ENCODE data around the gene HNRNPM.
"Not testable (repeated sequence)": the region's sequence is repeated elsewhere in the genome, so short reads cannot be mapped to it uniquely, and the experiment has no call there.

HNRNPM gene

GRCh38 chr19:8506402-8506957 lies 61.7 kb downstream of the HNRNPM start:
- DNase-seq (ENCODE audit: low read depth, low spot score): no peak
- Histone ChIP-seq H3K27ac (ENCODE audit: low read length) (no peak overlapping the region), H3K9me3 (ENCODE audit: control insufficient read depth, insufficient read depth, low read length) (no peaks in the 10 kb centered on the region), H3K27me3 (ENCODE audit: control insufficient read depth, insufficient read depth, low read length) (no peaks in the 10 kb centered on the region), H3K4me3 (ENCODE audit: low read length) (peak overlapping the region; percentile 37; the same call in 1 of the 2 replicates), H3K36me3 (ENCODE audit: control insufficient read depth, insufficient read depth, low read length) (no peaks in the 10 kb centered on the region), H3K4me1 (ENCODE audit: control insufficient read depth, insufficient read depth, low read length) (0 out of 2 replicates have a peak, but pooled peaks cover 1% of the 10 kb centered on the region)
- WGBS (ENCODE audit: insufficient coverage, insufficient read length): no CpG with 5 or more reads among the region's 18 CpGs

- WGBS (ENCODE audit: insufficient coverage, insufficient read length): no CpG with 5 or more reads among the region's 52 CpGs
- no peak overlapping the region for H3K27ac ChIP-seq (ENCODE audit: low read length)
Observed at GRCh38 chr19:8510589-8511115, 65.9 kb downstream of the HNRNPM start.

GRCh38 chr19:8511573-8512101 lies 66.9 kb downstream of the HNRNPM start:
- Histone ChIP-seq H3K27ac (ENCODE audit: low read length) (no peak overlapping the region), H3K27me3 (ENCODE audit: control insufficient read depth, insufficient read depth, low read length) (no peaks in the 10 kb centered on the region), H3K4me1 (ENCODE audit: control insufficient read depth, insufficient read depth, low read length) (peaks cover 4% of the 10 kb centered on the region), H3K36me3 (ENCODE audit: control insufficient read depth, insufficient read depth, low read length) (no peaks in the 10 kb centered on the region), H3K9me3 (ENCODE audit: control insufficient read depth, insufficient read depth, low read length) (no peaks in the 10 kb centered on the region), H3K4me3 (ENCODE audit: low read length) (no peak overlapping the region)
- no CpG with 5 or more reads among the region's 45 CpGs for WGBS (ENCODE audit: insufficient coverage, insufficient read length)
- no peak for DNase-seq (ENCODE audit: low read depth, low spot score)

More at GRCh38 chr19:8510589-8511115, 65.9 kb downstream of the HNRNPM start:
- Histone ChIP-seq H3K9me3 (ENCODE audit: control insufficient read depth, insufficient read depth, low read length) (no peaks in the 10 kb centered on the region), H3K4me3 (ENCODE audit: low read length) (no peak overlapping the region), H3K36me3 (ENCODE audit: control insufficient read depth, insufficient read depth, low read length) (no peaks in the 10 kb centered on the region), H3K4me1 (ENCODE audit: control insufficient read depth, insufficient read depth, low read length) (peaks cover 5% of the 10 kb centered on the region), H3K27me3 (ENCODE audit: control insufficient read depth, insufficient read depth, low read length) (no peaks in the 10 kb centered on the region)
- DNase-seq (ENCODE audit: low read depth, low spot score): no peak

GRCh38 chr19:8512115-8512967 lies 67.6 kb downstream of the HNRNPM start:
- no CpG with 5 or more reads among the region's 22 CpGs for WGBS (ENCODE audit: insufficient coverage, insufficient read length)
- H3K9me3 ChIP-seq (ENCODE audit: control insufficient read depth, insufficient read depth, low read length): no peaks in the 10 kb centered on the region
- H3K36me3 ChIP-seq (ENCODE audit: control insufficient read depth, insufficient read depth, low read length): no peaks in the 10 kb centered on the region
- H3K4me3 ChIP-seq (ENCODE audit: low read length): no peak overlapping the region
- H3K27me3 ChIP-seq (ENCODE audit: control insufficient read depth, insufficient read depth, low read length): no peaks in the 10 kb centered on the region
- peaks cover 4% of the 10 kb centered on the region for H3K4me1 ChIP-seq (ENCODE audit: control insufficient read depth, insufficient read depth, low read length)
- DNase-seq (ENCODE audit: low read depth, low spot score): no peak
- H3K27ac ChIP-seq (ENCODE audit: low read length): no peak overlapping the region

DNA sequence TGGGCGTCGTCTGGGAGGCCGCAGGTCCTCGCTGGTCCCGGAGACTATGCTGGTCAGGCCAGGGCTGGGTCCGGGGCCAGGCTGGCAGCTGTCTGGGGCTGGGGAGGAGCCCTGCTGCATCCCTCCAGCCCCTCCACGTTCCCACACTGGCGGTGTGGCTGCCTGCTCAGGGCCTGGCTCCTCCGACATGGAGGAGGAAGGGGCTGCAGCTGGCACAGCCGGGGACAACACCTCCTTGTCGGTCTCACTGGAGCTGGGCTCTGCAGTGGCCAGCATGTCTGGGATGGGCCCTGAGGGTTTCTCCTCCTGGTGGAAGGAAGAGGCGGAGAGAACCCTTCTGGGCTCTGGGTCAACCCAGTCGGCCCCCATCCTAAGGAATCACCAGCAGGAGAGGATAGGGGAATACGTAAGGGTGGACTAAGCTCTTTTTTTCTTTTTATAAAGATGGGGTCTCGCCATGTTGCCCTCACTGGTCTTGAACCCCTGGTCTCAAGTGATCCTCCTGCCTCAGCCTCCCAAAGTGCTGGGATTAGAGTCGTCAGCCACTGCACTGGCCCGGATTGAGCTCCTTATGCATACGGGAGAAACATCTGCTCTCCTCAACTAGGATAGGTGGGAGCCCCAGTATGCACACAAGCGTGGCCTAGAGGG lies 68.4 kb downstream of the HNRNPM start:
- Histone ChIP-seq H3K4me1 (ENCODE audit: control insufficient read depth, insufficient read depth, low read length) (peaks cover 4% of the 10 kb centered on the region), H3K9me3 (ENCODE audit: control insufficient read depth, insufficient read depth, low read length) (no peaks in the 10 kb centered on the region), H3K4me3 (ENCODE audit: low read length) (peak overlapping the region; percentile 6; the same call in 1 of the 2 replicates), H3K36me3 (ENCODE audit: control insufficient read depth, insufficient read depth, low read length) (no peaks in the 10 kb centered on the region), H3K27ac (ENCODE audit: low read length) (no peak overlapping the region), H3K27me3 (ENCODE audit: control insufficient read depth, insufficient read depth, low read length) (no peaks in the 10 kb centered on the region)
- no CpG with 5 or more reads among the region's 19 CpGs for WGBS (ENCODE audit: insufficient coverage, insufficient read length)
- no peak for DNase-seq (ENCODE audit: low read depth, low spot score)

- peaks cover 4% of the 10 kb centered on the region for H3K4me1 ChIP-seq (ENCODE audit: control insufficient read depth, insufficient read depth, low read length)
- no CpG with 5 or more reads among the region's 70 CpGs for WGBS (ENCODE audit: insufficient coverage, insufficient read length)
- peak; percentile 91 for DNase-seq (ENCODE audit: low read depth, low spot score)
Observed at GRCh38 chr19:8513687-8514504, 69.1 kb downstream of the HNRNPM start, which contains the start of gene ZNF414. TSS of gene ZNF414 (minus strand) at chr19:8514167. CDS start at chr19:8514046, 121 bp downstream.

DNA sequence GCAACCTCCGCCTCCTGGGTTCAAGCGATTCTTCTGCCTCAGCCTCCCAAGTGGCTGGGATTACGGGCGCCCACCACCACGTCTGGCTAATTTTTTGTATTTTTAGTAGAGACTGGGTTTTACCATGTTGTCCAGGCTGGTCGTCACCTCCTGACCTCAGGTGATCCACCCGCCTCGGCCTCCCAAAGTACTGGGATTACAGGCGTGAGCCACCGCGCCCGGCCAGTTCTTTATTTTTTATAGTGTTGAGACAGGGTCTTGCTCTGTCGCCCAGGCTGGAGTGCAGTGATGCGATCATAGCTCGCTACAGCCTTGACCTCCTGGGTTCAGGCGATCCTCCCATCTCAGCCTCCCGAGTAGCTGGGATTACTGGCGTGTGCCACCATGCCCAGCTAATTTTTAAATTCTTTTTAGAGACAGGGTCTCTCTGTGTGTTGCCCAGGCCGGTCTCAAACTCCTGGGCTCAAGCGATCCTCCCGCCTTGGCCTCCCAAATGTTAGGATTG lies 69.8 kb downstream of the HNRNPM start:
- H3K4me3 ChIP-seq (ENCODE audit: low read length); H3K27me3 ChIP-seq (ENCODE audit: control insufficient read depth, insufficient read depth, low read length); H3K4me1 ChIP-seq (ENCODE audit: control insufficient read depth, insufficient read depth, low read length); DNase-seq (ENCODE audit: low read depth, low spot score); H3K27ac ChIP-seq (ENCODE audit: low read length); H3K36me3 ChIP-seq (ENCODE audit: control insufficient read depth, insufficient read depth, low read length); H3K9me3 ChIP-seq (ENCODE audit: control insufficient read depth, insufficient read depth, low read length): not testable (repeated sequence)
- WGBS (ENCODE audit: insufficient coverage, insufficient read length): no CpG with 5 or more reads among the region's 21 CpGs

More at GRCh38 chr19:8513687-8514504, 69.1 kb downstream of the HNRNPM start, which contains the start of gene ZNF414:
- Histone ChIP-seq H3K27me3 (ENCODE audit: control insufficient read depth, insufficient read depth, low read length) (no peaks in the 10 kb centered on the region), H3K9me3 (ENCODE audit: control insufficient read depth, insufficient read depth, low read length) (no peaks in the 10 kb centered on the region), H3K27ac (ENCODE audit: low read length) (no peak within 1 kb of the TSS), H3K36me3 (ENCODE audit: control insufficient read depth, insufficient read depth, low read length) (no peaks in the 10 kb centered on the region), H3K4me3 (ENCODE audit: low read length) (peak within 1 kb of the TSS; percentile 76)

DNA sequence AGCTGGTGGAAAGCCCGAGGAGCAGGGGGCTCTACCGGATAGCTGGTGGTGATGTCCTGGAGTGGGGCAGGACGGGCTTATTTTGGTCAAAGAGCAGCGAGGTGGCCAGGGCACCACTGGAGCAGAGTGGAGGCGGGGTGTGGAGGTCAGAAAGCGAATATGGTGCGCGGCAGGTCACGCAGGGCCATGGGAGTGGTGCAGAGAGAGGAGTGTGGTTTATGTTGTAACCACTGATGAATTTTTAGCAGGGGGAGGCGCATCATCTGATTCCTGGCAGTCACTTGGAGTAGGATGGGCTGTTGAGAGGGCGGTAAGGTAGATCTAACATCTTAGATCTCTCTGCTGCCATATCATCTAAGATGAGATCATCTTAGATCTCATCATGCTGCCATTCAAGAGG lies 70.5 kb downstream of the HNRNPM start:
- Histone ChIP-seq H3K4me3 (ENCODE audit: low read length) (no peak overlapping the region), H3K9me3 (ENCODE audit: control insufficient read depth, insufficient read depth, low read length) (no peaks in the 10 kb centered on the region), H3K4me1 (ENCODE audit: control insufficient read depth, insufficient read depth, low read length) (peaks cover 4% of the 10 kb centered on the region), H3K36me3 (ENCODE audit: control insufficient read depth, insufficient read depth, low read length) (no peaks in the 10 kb centered on the region), H3K27ac (ENCODE audit: low read length) (no peak overlapping the region), H3K27me3 (ENCODE audit: control insufficient read depth, insufficient read depth, low read length) (no peaks in the 10 kb centered on the region)
- no CpG with 5 or more reads among the region's 11 CpGs for WGBS (ENCODE audit: insufficient coverage, insufficient read length)
- DNase-seq (ENCODE audit: low read depth, low spot score): no peak

- Histone ChIP-seq H3K36me3 (ENCODE audit: control insufficient read depth, insufficient read depth, low read length) (no peaks in the 10 kb centered on the region), H3K4me1 (ENCODE audit: control insufficient read depth, insufficient read depth, low read length) (peaks cover 4% of the 10 kb centered on the region), H3K27ac (ENCODE audit: low read length) (no peak overlapping the region), H3K4me3 (ENCODE audit: low read length) (no peak overlapping the region), H3K27me3 (ENCODE audit: control insufficient read depth, insufficient read depth, low read length) (no peaks in the 10 kb centered on the region), H3K9me3 (ENCODE audit: control insufficient read depth, insufficient read depth, low read length) (no peaks in the 10 kb centered on the region)
- WGBS (ENCODE audit: insufficient coverage, insufficient read length): no CpG with 5 or more reads among the region's 10 CpGs
- no peak for DNase-seq (ENCODE audit: low read depth, low spot score)
Observed at GRCh38 chr19:8517551-8518442, 73.0 kb downstream of the HNRNPM start.
